ENCODE results near the gene TASOR. TPM values are rescaled to one million over a fixed set of nuclear protein-coding genes. Genes with fewer than 3 reads are reported as not detected.

The TASOR gene
- polyA plus RNA-seq, 1 of the 3 experiments (the other 2 are of a cell fraction), result 15.3 TPM

DNA sequence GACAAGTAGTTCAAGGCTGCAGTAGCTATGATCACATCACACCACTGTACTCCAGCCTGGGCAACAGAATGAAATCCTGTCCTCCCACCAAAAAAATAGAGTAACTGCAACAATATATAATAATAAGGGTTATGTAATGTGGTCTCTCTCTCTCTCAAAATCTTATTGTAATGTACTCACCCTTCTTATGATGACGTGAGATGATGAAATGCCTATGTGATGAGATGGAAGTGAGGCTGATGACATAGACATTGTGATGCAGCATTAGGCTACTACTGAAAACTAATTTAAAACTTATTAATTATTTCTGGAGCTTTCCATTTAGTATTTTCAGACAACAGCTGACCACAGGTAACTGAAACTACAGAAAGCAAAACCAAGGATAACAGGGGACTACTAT, 27.4 kb downstream of the TASOR start:
- H3K9me2 ChIP-seq, result no peaks in the 10 kb centered on the region
- H3K4me3 ChIP-seq (ENCODE audit: low read depth in 2 of 2, low read length in 1 of 2), result no peak overlapping the region
- H3K27me3 ChIP-seq (ENCODE audit: insufficient read depth), result no peaks in the 10 kb centered on the region
- H3K9me3 ChIP-seq, result no peaks in the 10 kb centered on the region
- no peak overlapping the region for H3K27ac ChIP-seq (ENCODE audit: low read depth in 2 of 2, low read length in 1 of 2)
- H4K20me1 ChIP-seq (ENCODE audit: insufficient read depth), result peaks cover 43% of the 10 kb centered on the region
- H3K79me2 ChIP-seq (ENCODE audit: insufficient read depth), result peaks cover 90% of the 10 kb centered on the region
- H3K4me1 ChIP-seq (ENCODE audit: control insufficient read depth in 1 of 2, insufficient read depth in 2 of 2, low read depth in 1 of 2, low read length in 1 of 2), result no peaks in the 10 kb centered on the region
- H3K9ac ChIP-seq, result no peak overlapping the region
- POLR2A ChIA-PET, result interaction anchor here (0.7 kb wide), 1 partner anchor 90 kb away, joined by 3 read pairs; no protein-coding TSS in a partner anchor
- no peak overlapping the region for H2AFZ ChIP-seq (ENCODE audit: low read depth)
- TF ChIP-seq RFX5 (IDR thresholded peaks at IDR 0.05; ENCODE audit: low read length) (no peak), TAF1 (IDR thresholded peaks at IDR 0.05; ENCODE audit: borderline replicate concordance, low read depth, low read length) (no peak), RXRA (IDR thresholded peaks at IDR 0.05; ENCODE audit: borderline replicate concordance, low read depth) (no peak), NRF1 (IDR thresholded peaks at IDR 0.05; ENCODE audit: low read depth, low read length) (no peak), EZH2phosphoT487 (IDR thresholded peaks at IDR 0.05; ENCODE audit: borderline replicate concordance, low read depth) (no peak), EP300 (IDR thresholded peaks at IDR 0.05; ENCODE audit: borderline replicate concordance in 1 of 2, low read depth in 1 of 2, low read length in 1 of 2) (no peak), YY1 (IDR thresholded peaks at IDR 0.05; ENCODE audit: low read depth) (no peak), RAD21 (IDR thresholded peaks at IDR 0.05; ENCODE audit: low read length) (no peak), NFIC (IDR thresholded peaks at IDR 0.05; ENCODE audit: borderline replicate concordance) (no peak), JUND (IDR thresholded peaks at IDR 0.05) (no peak), MEF2A (IDR thresholded peaks at IDR 0.05; ENCODE audit: borderline replicate concordance, low read depth) (no peak), POLR2AphosphoS5 (IDR thresholded peaks at IDR 0.05; ENCODE audit: low read depth, low read length) (no peak), ELF1 (IDR thresholded peaks at IDR 0.05) (no peak)
- TF ChIP-seq, protein P1, sequence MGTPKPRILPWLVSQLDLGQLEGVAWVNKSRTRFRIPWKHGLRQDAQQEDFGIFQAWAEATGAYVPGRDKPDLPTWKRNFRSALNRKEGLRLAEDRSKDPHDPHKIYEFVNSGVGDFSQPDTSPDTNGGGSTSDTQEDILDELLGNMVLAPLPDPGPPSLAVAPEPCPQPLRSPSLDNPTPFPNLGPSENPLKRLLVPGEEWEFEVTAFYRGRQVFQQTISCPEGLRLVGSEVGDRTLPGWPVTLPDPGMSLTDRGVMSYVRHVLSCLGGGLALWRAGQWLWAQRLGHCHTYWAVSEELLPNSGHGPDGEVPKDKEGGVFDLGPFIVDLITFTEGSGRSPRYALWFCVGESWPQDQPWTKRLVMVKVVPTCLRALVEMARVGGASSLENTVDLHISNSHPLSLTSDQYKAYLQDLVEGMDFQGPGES (IDR thresholded peaks at IDR 0.05; ENCODE audit: low read depth, low read length), result no peak
- TF ChIP-seq, protein P2, sequence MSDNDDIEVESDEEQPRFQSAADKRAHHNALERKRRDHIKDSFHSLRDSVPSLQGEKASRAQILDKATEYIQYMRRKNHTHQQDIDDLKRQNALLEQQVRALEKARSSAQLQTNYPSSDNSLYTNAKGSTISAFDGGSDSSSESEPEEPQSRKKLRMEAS (IDR thresholded peaks at IDR 0.05; ENCODE audit: low read depth), result no peak
- TF ChIP-seq, protein P3, sequence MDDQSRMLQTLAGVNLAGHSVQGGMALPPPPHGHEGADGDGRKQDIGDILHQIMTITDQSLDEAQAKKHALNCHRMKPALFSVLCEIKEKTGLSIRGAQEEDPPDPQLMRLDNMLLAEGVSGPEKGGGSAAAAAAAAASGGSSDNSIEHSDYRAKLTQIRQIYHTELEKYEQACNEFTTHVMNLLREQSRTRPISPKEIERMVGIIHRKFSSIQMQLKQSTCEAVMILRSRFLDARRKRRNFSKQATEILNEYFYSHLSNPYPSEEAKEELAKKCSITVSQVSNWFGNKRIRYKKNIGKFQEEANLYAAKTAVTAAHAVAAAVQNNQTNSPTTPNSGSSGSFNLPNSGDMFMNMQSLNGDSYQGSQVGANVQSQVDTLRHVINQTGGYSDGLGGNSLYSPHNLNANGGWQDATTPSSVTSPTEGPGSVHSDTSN (IDR thresholded peaks at IDR 0.05), result no peak
- TF ChIP-seq, protein P4, sequence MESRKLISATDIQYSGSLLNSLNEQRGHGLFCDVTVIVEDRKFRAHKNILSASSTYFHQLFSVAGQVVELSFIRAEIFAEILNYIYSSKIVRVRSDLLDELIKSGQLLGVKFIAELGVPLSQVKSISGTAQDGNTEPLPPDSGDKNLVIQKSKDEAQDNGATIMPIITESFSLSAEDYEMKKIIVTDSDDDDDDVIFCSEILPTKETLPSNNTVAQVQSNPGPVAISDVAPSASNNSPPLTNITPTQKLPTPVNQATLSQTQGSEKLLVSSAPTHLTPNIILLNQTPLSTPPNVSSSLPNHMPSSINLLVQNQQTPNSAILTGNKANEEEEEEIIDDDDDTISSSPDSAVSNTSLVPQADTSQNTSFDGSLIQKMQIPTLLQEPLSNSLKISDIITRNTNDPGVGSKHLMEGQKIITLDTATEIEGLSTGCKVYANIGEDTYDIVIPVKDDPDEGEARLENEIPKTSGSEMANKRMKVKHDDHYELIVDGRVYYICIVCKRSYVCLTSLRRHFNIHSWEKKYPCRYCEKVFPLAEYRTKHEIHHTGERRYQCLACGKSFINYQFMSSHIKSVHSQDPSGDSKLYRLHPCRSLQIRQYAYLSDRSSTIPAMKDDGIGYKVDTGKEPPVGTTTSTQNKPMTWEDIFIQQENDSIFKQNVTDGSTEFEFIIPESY (IDR thresholded peaks at IDR 0.05; ENCODE audit: borderline replicate concordance, low read depth), result no peak
- TF ChIP-seq, protein P5, sequence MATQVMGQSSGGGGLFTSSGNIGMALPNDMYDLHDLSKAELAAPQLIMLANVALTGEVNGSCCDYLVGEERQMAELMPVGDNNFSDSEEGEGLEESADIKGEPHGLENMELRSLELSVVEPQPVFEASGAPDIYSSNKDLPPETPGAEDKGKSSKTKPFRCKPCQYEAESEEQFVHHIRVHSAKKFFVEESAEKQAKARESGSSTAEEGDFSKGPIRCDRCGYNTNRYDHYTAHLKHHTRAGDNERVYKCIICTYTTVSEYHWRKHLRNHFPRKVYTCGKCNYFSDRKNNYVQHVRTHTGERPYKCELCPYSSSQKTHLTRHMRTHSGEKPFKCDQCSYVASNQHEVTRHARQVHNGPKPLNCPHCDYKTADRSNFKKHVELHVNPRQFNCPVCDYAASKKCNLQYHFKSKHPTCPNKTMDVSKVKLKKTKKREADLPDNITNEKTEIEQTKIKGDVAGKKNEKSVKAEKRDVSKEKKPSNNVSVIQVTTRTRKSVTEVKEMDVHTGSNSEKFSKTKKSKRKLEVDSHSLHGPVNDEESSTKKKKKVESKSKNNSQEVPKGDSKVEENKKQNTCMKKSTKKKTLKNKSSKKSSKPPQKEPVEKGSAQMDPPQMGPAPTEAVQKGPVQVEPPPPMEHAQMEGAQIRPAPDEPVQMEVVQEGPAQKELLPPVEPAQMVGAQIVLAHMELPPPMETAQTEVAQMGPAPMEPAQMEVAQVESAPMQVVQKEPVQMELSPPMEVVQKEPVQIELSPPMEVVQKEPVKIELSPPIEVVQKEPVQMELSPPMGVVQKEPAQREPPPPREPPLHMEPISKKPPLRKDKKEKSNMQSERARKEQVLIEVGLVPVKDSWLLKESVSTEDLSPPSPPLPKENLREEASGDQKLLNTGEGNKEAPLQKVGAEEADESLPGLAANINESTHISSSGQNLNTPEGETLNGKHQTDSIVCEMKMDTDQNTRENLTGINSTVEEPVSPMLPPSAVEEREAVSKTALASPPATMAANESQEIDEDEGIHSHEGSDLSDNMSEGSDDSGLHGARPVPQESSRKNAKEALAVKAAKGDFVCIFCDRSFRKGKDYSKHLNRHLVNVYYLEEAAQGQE (IDR thresholded peaks at IDR 0.05; ENCODE audit: low read depth, low read length), result no peak
- CTCF ChIA-PET, result no interaction called here
- peaks cover 53 to 80% of the 10 kb centered on the region in 2 experiments for H3K36me3 ChIP-seq (replicated peaks in 1 of 2; ENCODE audit: control insufficient read depth in 1 of 2, insufficient read depth in 2 of 2, low read length in 1 of 2)
- 100% methylated on average over 1 of the region's 1 CpG for WGBS (ENCODE audit: low lambda C conversion rate)
- H3F3A ChIP-seq (replicated peaks; ENCODE audit: insufficient read depth), result peaks cover 9% of the 10 kb centered on the region
- no peak for DNase-seq
- no peak overlapping the region for H3K4me2 ChIP-seq

Data from SK-N-SH (cell line).